Activated gamma-delta T cell treated with anti-CD3 and anti-CD28 coated beads, Interleukin-2, amount 50 U/mL, for 16 hours (primary cell): ENCODE results near the gene RTP2.
A peak's percentile ranks its signal among the peaks of the same experiment; 100 is the strongest.
"Not testable (repeated sequence)": the region's sequence is repeated elsewhere in the genome, so short reads cannot be mapped to it uniquely, and the experiment has no call there.

Source experiments
- DNase-seq: peaks from one replicate; pipeline ENCODE4 v3.0.0-alpha.2; 2020; ENCODE audit warnings: low read depth

RTP2 gene

GRCh38 chr3:187713504-187713903 lies 11.1 kb upstream of the RTP2 start:
- no peak for DNase-seq

- no peak for DNase-seq
Observed at GRCh38 chr3:187709155-187709554, 6.8 kb upstream of the RTP2 start.

GRCh38 chr3:187708696-187709095 lies 6.3 kb upstream of the RTP2 start:
- DNase-seq: no peak

- DNase-seq: no peak
Observed at GRCh38 chr3:187706971-187707370, 4.6 kb upstream of the RTP2 start.

GRCh38 chr3:187705164-187705563 lies 2.8 kb upstream of the RTP2 start:
- DNase-seq: no peak

GRCh38 chr3:187700249-187700648 lies 2.1 kb downstream of the RTP2 start:
- no peak for DNase-seq

GRCh38 chr3:187698499-187699399 lies 3.6 kb downstream of the RTP2 start:
- DNase-seq: no peak

GRCh38 chr3:187696021-187696420 lies 6.3 kb downstream of the RTP2 start:
- no peak for DNase-seq

- no peak for DNase-seq
Observed at GRCh38 chr3:187695449-187695848, 6.9 kb downstream of the RTP2 start.

- no peak for DNase-seq
Observed at GRCh38 chr3:187694801-187695200, 7.6 kb downstream of the RTP2 start.

- DNase-seq: no peak
Observed at GRCh38 chr3:187693431-187693830, 8.9 kb downstream of the RTP2 start.

- no peak for DNase-seq
Observed at GRCh38 chr3:187689984-187690383, 12.4 kb downstream of the RTP2 start.

GRCh38 chr3:187686621-187687273 lies 15.6 kb downstream of the RTP2 start:
- DNase-seq: no peak

- DNase-seq: no peak
Observed at GRCh38 chr3:187685948-187686347, 16.4 kb downstream of the RTP2 start.

GRCh38 chr3:187684880-187685279 lies 17.5 kb downstream of the RTP2 start:
- no peak for DNase-seq

- DNase-seq: no peak
Observed at GRCh38 chr3:187684444-187684843, 17.9 kb downstream of the RTP2 start.

- not testable (repeated sequence) for DNase-seq
Observed at GRCh38 chr3:187681756-187682155, 20.6 kb downstream of the RTP2 start.

GRCh38 chr3:187679638-187680396 lies 22.5 kb downstream of the RTP2 start:
- DNase-seq: peak; percentile 46

GRCh38 chr3:187678726-187679268 lies 23.6 kb downstream of the RTP2 start:
- no peak for DNase-seq

GRCh38 chr3:187677604-187678003 lies 24.8 kb downstream of the RTP2 start:
- DNase-seq: no peak

- no peak for DNase-seq
Observed at GRCh38 chr3:187673012-187673411, 29.3 kb downstream of the RTP2 start.
